ENCODE results near the gene ANO10. TPM values are rescaled to one million over a fixed set of nuclear protein-coding genes. Genes with fewer than 3 reads are reported as not detected.

ANO10 gene
- polyA plus RNA-seq, 1 donor = 15.4 TPM

GRCh38 chr3:43410592-43410991 is 211.2 kb downstream of the ANO10 start:
- DNase-seq = no peak

- no peak for DNase-seq
Measured at GRCh38 chr3:43409506-43409905, 212.3 kb downstream of the ANO10 start.

- DNase-seq = no peak
Measured at GRCh38 chr3:43406643-43407023, 215.2 kb downstream of the ANO10 start.

GRCh38 chr3:43405888-43406642 is 215.7 kb downstream of the ANO10 start:
- DNase-seq = no peak

GRCh38 chr3:43400781-43401730 is 220.8 kb downstream of the ANO10 start:
- no peak for DNase-seq

GRCh38 chr3:43400167-43400566 is 221.6 kb downstream of the ANO10 start:
- peak; percentile 15 for DNase-seq

GRCh38 chr3:43399034-43399433 is 222.8 kb downstream of the ANO10 start:
- no peak for DNase-seq

DNA sequence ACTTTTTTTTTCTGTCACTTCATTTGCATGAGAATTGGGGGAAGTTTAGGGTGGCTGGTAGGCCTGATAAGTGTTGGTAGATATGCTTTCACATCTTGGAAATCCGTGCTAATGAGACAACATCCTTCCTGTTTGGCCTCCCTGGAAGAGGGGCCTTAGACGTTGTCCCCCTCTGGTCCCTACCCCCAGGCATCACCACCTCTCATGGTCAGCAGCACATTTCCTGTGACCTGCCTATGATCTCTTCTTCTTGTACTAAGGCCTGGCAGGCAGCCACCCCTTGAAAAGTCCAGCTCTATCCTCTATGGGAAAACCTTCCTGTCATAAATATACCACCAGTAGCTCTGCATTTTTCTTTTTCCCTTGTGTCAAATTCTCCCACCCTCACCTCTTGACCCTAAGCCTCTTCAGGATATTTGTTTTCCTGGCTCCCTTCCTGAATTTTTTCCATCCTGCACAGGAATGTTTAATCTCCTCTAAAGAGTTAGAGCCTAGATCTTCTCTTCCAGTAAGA is 227.7 kb downstream of the ANO10 start:
- DNase-seq = no peak

DNA sequence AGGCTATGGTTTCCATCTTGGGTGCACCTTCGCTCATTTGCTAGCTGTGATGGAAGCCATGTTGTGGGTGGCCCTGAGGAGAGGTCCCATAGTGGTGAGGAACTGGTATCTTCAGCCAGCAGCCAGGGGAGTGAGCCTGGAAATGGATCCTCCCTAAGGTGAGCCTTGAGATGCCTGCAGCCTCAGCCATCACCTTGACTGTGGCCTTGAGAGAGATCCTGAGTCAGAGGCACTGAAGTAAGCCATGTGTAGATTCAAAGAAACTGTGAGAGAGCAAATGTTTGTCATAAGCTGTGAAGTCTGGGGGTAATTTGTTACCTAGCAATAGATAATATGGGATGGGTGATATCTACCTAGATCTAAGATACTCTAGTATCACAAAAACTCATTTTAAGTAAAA is 230.2 kb downstream of the ANO10 start:
- no peak for DNase-seq

- no peak for DNase-seq
Measured at GRCh38 chr3:43390255-43390588, 231.6 kb downstream of the ANO10 start.

GRCh38 chr3:43389388-43390254 is 232.2 kb downstream of the ANO10 start:
- DNase-seq = no peak

- DNase-seq = no peak
Measured at GRCh38 chr3:43388915-43389314, 232.9 kb downstream of the ANO10 start.

- no peak for DNase-seq
Measured at GRCh38 chr3:43388175-43388574, 233.6 kb downstream of the ANO10 start.

GRCh38 chr3:43379343-43379742 is 242.5 kb downstream of the ANO10 start:
- DNase-seq = no peak

- no peak for DNase-seq
Measured at GRCh38 chr3:43378066-43378935, 243.5 kb downstream of the ANO10 start.

DNA sequence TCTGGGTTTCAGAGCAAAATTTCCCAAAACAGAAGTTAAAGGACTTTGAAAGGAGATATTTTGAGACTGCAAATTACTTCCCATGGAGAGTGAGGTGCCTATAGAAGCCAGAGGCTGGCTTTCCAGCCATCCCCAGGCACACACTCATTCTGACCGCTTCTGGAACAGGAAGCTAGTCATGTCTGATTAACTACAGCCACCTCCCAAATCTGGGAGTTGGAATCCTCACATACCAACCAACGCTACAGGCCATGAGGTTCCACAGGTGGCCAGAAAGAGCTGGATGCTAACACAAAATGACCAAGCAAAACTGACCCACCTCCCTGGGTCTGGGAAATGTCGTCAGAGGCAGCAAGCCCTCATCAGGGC is 248.3 kb downstream of the ANO10 start:
- DNase-seq = no peak

- DNase-seq = no peak
Measured at GRCh38 chr3:43372809-43373559, 248.8 kb downstream of the ANO10 start.

- DNase-seq = no peak
Measured at GRCh38 chr3:43372007-43372740, 249.6 kb downstream of the ANO10 start.

DNA sequence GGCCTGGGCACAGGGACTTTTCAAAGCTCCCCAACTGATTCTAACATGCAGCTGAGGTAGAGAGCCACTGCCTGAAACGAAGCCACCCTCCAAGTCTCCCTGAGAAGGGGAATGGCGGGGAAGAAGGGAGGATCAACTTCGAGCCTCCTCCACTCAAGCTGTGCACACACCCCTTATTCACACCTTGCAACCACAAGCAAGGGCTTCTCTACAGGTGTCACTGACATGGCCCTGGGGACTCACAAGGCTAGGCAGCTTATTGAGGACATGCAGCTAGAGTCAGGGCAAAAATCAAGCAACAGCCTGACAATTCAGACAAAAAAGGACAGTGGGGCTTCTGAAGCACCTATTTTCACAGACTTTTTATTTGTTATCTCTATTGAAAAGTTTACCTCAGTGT is 250.3 kb downstream of the ANO10 start:
- DNase-seq = no peak

DNA sequence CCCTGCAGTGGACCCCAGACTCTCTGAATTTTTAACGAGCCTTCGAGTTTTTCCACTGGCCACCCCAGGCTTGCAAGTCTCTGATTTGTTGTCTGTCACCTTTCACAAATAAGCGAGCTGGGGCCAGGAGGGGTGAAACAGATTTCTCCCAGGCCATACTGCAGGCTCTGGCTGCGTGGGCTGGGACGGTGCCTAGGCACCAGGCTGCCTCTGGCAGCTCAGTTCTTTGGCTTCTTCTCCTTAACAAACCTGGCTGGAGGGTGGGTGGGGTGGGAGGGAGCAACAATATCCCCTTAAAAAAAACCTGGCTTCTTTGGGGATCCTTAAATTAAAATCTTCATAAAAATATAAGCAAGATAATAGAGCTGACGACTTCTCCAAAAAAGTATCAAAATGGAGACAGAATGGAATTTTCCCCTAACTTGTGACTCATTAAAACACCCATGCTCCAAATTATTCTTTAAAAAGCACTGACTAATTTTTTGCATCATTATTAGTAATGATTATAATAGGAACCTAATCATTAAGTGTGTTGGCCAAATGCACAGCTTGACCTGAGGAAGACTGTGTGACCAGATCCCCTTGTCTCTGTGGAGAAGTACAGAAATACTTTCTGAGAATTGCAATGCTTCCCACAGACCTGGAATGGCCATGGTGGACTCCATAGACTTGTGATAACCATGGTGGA is 251.4 kb downstream of the ANO10 start:
- no peak for DNase-seq

All from hindlimb muscle (tissue), 1 donor.